Heart right ventricle (tissue), 16 donors: ENCODE results near the gene FAM221B. TPM values are rescaled to one million over a fixed set of nuclear protein-coding genes. Genes with fewer than 3 reads are reported as not detected.

ENCODE experiments used
- ATAC-seq, 8 donors: fragments of 200-7000 bp; cut with Tn5 transposase; one replicate each; pipeline ENCODE4 v1.9.1; 2020; ENCODE audit warnings: mild to moderate bottlenecking in 8 of 8, moderate library complexity in 8 of 8, moderate number of reproducible peaks in 1 of 8
- DNase-seq, 2 donors: peaks; one replicate each; pipeline ENCODE4 v3.0.0-alpha.2; 2020
- H3K27ac ChIP-seq, 10 donors: fragments of 200-600 bp; sonication (generic) in 2 of 10; one replicate each; pipeline versions ENCODE4 v1.5.0 to v1.8.0; 2020 to 2022; ENCODE audit warnings: mild to moderate bottlenecking in 3 of 10
- H3K27me3 ChIP-seq, 7 donors: fragments of 200-600 bp; one replicate each; pipeline ENCODE4 v1.8.0; 2021 to 2022; ENCODE audit warnings: mild to moderate bottlenecking in 2 of 7
- H3K36me3 ChIP-seq, 9 donors: fragments of 200-600 bp; sonication (generic) in 1 of 9; one replicate each; pipeline versions ENCODE4 v1.5.0 to v1.8.0; 2020 to 2022; ENCODE audit warnings: mild to moderate bottlenecking in 2 of 9
- H3K4me1 ChIP-seq, 9 donors: fragments of 200-600 bp; sonication (generic) in 1 of 9; one replicate each; pipeline versions ENCODE4 v1.5.0 to v1.8.0; 2020 to 2022; ENCODE audit warnings: mild to moderate bottlenecking in 4 of 9
- H3K4me3 ChIP-seq, 10 donors: fragments of 200-600 bp; sonication (generic) in 2 of 10; one replicate each; pipeline versions ENCODE4 v1.5.0 to v1.8.0; 2020 to 2022; ENCODE audit warnings: mild to moderate bottlenecking in 7 of 10, moderate library complexity in 2 of 10
- H3K9me3 ChIP-seq, 11 donors: fragments of 200-600 bp in 10 of 11; sonication (generic) in 2 of 11; one replicate each; pipeline versions ENCODE4 v1.5.0 to v1.8.0; 2013 to 2022; ENCODE audit warnings: mild to moderate bottlenecking in 2 of 11, control low read depth in 1 of 11, moderate library complexity in 1 of 11
- WGBS, 2 donors: extraction: QIAGEN DNeasy Blood & Tissue Kit; methylation state at CpG; one replicate each; pipeline ENCODE4 v1.1.7; 2013; ENCODE audit warnings: inconsistent platforms in 1 of 2; 5-methylcytosine and 5-hydroxymethylcytosine counted together
- intact Hi-C, 10 donors: fragments of 100-400 bp; cut with DNase I; formaldehyde crosslinking; loops; one replicate each; pipeline versions ENCODE4 v1.11.1 to v1.14.2; 2022
- polyA plus RNA-seq, 2 donors: library from polyadenylated mRNA; stranded (reverse); fragments of 200-250 nt; gene quantifications; one replicate each; pipeline ENCODE4 v1.2.3, GENCODE V29; 2013
- total RNA-seq, 10 donors: library from RNA; stranded (reverse); fragmentation: NEBNext Ultra II Directional in 3 of 10; extraction: Animal tissue kit (Norgen Biotek cat#: 25700) in 3 of 10; gene quantifications; one replicate each; pipeline versions ENCODE4 v1.2.1 to v1.2.4, GENCODE V29; 2021 to 2023
- TF ChIP-seq, protein P1 (sequence below), 9 donors: fragments of 200-600 bp; sonication (generic) in 2 of 9; IDR thresholded peaks; one replicate each; pipeline versions ENCODE4 v1.5.0 to v1.8.0; 2021 to 2022; ENCODE audit warnings: antibody characterized with exemption in 9 of 9, mild to moderate bottlenecking in 5 of 9, moderate library complexity in 1 of 9
- donor health status: Arrhythmogenic right ventricular cardiomyopathy.
- donor health status: ischemic (EF 13 %, LVEDD 7.1; RV severe dilation, severe dysfunction).
- donor health status: healthy with polysubstance abuse.
- donor health status: DM: no; HTN: yes; CAD: no.
- donor health status: DM: no; HTN: no; CAD: no.
- donor health status: ischemic (EF 25% LVEDD 6.9; RV normal size, moderate dysfunction).
- donor health status: ischemic (EF 25% LVEDD 5.7; RV mildly dilated, moderate dysfunction).
- donor health status: healthy.
- donor health status: DM: yes; HTN: yes; CAD: no.
- donor health status: Ischemic cardiomyopathy.
- donor health status: ischemic (EF 35%, LVEDD 5.7; RV mildly dilated, moderate dysfunction).
- donor health status: nonischemic (EF 11% LVEDD 7.7; RV severe dilation, severe dysfunction).
- donor health status: DM: yes; HTN: yes; CAD: no.
- donor health status: PGD.
- donor health status: ischemic (EF 29% LVEDD 5.4; RV normal size, mild dysfunction).
- donor health status: nonischemic (EF 23%, LVEDD 6.1; RV moderate dilation, normal function).

The FAM221B gene
- total and polyA plus RNA-seq, 12 donors = not detected

DNA sequence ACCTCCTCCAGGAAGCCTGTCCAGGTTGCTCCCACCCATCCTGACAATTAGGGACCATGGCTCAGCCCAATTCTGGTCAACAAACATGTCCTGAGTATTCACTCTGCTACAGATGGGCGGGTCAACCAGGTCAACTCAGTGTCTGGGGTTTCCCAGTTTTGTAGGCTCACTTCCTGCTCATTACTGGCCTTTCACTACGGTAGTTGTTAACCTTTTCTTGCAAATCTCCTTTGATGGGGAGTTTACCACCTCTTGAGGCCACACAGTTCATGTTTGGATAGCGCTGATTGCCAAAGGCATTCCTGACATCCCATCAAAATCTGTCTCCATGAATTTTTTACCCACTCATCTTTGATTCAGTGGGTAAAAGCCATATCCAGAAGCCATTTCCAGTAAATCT, 14.3 kb upstream of the FAM221B start:
- Histone ChIP-seq H3K27ac (no peak overlapping the region), H3K36me3 (peaks cover 0 to 23% (median 0%) of the 10 kb centered on the region in 9 donors), H3K27me3 (peaks cover 0 to 68% (median 0%) of the 10 kb centered on the region in 7 donors)

GRCh38 chr9:35842020-35842745, 13.7 kb upstream of the FAM221B start:
- H3K4me3 ChIP-seq = no peak overlapping the region
- H3K4me1 ChIP-seq = peaks cover 2 to 48% (median 17%) of the 10 kb centered on the region in 9 donors
- ATAC-seq (no peak), DNase-seq (no peak)
- intact Hi-C loops = no loop called here
- WGBS, 2 donors = 91 to 94% methylated on average over 17 of the region's 17 CpGs
- H3K36me3 ChIP-seq = peaks cover 0 to 19% (median 0%) of the 10 kb centered on the region in 9 donors
- no peaks in the 10 kb centered on the region for H3K9me3 ChIP-seq
- no peak overlapping the region for H3K27ac ChIP-seq
- TF ChIP-seq, protein P1, sequence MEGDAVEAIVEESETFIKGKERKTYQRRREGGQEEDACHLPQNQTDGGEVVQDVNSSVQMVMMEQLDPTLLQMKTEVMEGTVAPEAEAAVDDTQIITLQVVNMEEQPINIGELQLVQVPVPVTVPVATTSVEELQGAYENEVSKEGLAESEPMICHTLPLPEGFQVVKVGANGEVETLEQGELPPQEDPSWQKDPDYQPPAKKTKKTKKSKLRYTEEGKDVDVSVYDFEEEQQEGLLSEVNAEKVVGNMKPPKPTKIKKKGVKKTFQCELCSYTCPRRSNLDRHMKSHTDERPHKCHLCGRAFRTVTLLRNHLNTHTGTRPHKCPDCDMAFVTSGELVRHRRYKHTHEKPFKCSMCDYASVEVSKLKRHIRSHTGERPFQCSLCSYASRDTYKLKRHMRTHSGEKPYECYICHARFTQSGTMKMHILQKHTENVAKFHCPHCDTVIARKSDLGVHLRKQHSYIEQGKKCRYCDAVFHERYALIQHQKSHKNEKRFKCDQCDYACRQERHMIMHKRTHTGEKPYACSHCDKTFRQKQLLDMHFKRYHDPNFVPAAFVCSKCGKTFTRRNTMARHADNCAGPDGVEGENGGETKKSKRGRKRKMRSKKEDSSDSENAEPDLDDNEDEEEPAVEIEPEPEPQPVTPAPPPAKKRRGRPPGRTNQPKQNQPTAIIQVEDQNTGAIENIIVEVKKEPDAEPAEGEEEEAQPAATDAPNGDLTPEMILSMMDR (IDR thresholded peaks at IDR 0.05) = no peak
- peaks cover 0 to 68% (median 0%) of the 10 kb centered on the region in 7 donors for H3K27me3 ChIP-seq

More for the DNA sequence above, 14.3 kb upstream of the FAM221B start:
- DNase-seq = no peak
- peaks cover 2 to 52% (median 21%) of the 10 kb centered on the region in 9 donors for H3K4me1 ChIP-seq
- ATAC-seq = no peak
- H3K4me3 ChIP-seq = no peak overlapping the region
- intact Hi-C loops = no loop called here
- WGBS, 2 donors = 90 to 91% methylated on average over 3 of the region's 3 CpGs
- TF ChIP-seq, protein P1 (IDR thresholded peaks at IDR 0.05) = no peak
- no peaks in the 10 kb centered on the region for H3K9me3 ChIP-seq

- H3K27me3 ChIP-seq = peaks cover 0 to 66% (median 0%) of the 10 kb centered on the region in 7 donors
- no peak for ATAC-seq
These were observed 13.0 kb upstream of the FAM221B start for GRCh38 chr9:35841645-35841900.

DNA sequence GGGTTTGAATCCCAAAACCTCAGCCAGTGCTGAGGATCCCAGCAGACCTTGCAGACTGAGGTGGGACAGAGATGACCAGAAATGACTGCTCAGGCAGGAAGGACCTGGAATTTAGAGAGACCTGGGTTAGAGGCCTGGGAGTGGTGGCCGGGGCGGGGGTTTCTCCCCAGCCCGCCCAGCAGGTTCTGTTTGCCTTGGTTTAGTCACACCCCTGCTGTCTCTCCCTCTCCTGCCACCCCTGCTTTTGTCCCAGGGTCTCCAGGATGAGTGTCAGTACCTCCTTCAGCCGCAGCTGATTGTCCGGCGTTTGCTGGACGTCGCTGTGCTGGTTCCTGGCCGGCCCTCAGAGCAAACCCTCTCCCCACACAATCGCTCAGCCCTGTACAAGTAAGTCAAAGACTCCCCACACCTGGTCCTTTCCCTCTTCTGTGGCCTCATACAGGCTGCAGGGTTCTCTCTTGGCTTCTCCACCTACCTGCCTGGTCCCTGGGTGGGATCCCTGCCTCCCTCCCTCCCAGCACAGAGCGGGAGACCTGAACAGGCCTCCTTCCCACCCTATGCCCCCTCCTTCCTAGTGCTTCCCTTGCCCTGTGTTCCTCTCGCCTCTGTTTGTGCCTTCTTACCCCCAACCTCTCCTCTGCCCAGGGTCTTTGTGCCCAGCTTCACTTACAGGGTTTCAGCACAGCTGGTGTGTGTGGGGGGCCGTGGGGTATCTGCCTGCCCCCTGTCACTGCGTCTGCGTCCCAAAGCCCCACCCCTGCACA, 12.5 kb upstream of the FAM221B start:
- Histone ChIP-seq H3K27me3 (peaks cover 0 to 64% (median 0%) of the 10 kb centered on the region in 7 donors), H3K36me3 (peaks cover 0 to 9% (median 0%) of the 10 kb centered on the region in 9 donors), H3K27ac (no peak overlapping the region), H3K4me3 (no peak overlapping the region), H3K9me3 (no peaks in the 10 kb centered on the region), H3K4me1 (peaks cover 2 to 42% (median 16%) of the 10 kb centered on the region in 9 donors)
- DNase-seq (no peak), ATAC-seq (no peak)
- 95 to 96% methylated on average over 15 of the region's 15 CpGs for WGBS, 2 donors
- intact Hi-C loops = no loop called here
- TF ChIP-seq, protein P1 (IDR thresholded peaks at IDR 0.05) = no peak

More at GRCh38 chr9:35841645-35841900, 13.0 kb upstream of the FAM221B start:
- TF ChIP-seq, protein P1 (IDR thresholded peaks at IDR 0.05) = no peak
- WGBS, 2 donors = 72 to 92% methylated on average over 5 of the region's 5 CpGs
- DNase-seq = no peak
- peaks cover 0 to 13% (median 0%) of the 10 kb centered on the region in 9 donors for H3K36me3 ChIP-seq
- H3K4me3 ChIP-seq = no peak overlapping the region
- peaks cover 2 to 47% (median 17%) of the 10 kb centered on the region in 9 donors for H3K4me1 ChIP-seq
- intact Hi-C loops = no loop called here
- no peak overlapping the region for H3K27ac ChIP-seq
- no peaks in the 10 kb centered on the region for H3K9me3 ChIP-seq
